Trophoblast cell (in vitro differentiated cells and primary cell): ENCODE data around the gene TTC28.

Experiments used
- DNase-seq, 2 donors: peaks; one replicate each; pipeline ENCODE4 v3.0.0-alpha.2; 2016
- H2AFZ ChIP-seq: 2 replicates; pipeline ENCODE4 v1.6.1; 2013; ENCODE audit warnings: low read length, moderate library complexity, mild to moderate bottlenecking; ENCODE audit not compliant: insufficient read depth, poor library complexity
- H2AK5ac ChIP-seq: 2 replicates; pipeline ENCODE4 v1.6.1; 2013; ENCODE audit warnings: mild to moderate bottlenecking, low read length
- H2BK120ac ChIP-seq: 2 replicates; pipeline ENCODE4 v1.6.1; 2013; ENCODE audit warnings: low read length, mild to moderate bottlenecking, moderate library complexity; ENCODE audit not compliant: insufficient read depth, poor library complexity
- H2BK12ac ChIP-seq: 2 replicates; pipeline ENCODE4 v1.6.1; 2013; ENCODE audit warnings: mild to moderate bottlenecking, low read length, moderate library complexity
- H2BK5ac ChIP-seq: 2 replicates; pipeline ENCODE4 v1.6.1; 2013; ENCODE audit warnings: low read length, low read depth, moderate library complexity, mild to moderate bottlenecking; ENCODE audit not compliant: poor library complexity
- H3K14ac ChIP-seq: 2 replicates; pipeline ENCODE4 v1.6.1; 2013; ENCODE audit warnings: mild to moderate bottlenecking, low read length
- H3K18ac ChIP-seq: 2 replicates; pipeline ENCODE4 v1.6.1; 2013; ENCODE audit warnings: mild to moderate bottlenecking, low read length
- H3K23ac ChIP-seq: 2 replicates; pipeline ENCODE4 v1.6.1; 2013; ENCODE audit warnings: low read length
- H3K27ac ChIP-seq: 2 replicates; pipeline ENCODE4 v1.5.1; 2013; ENCODE audit warnings: low read depth, mild to moderate bottlenecking, inconsistent platforms, low read length, moderate library complexity
- H3K27me3 ChIP-seq: 2 replicates; pipeline ENCODE4 v1.6.1; 2013; ENCODE audit warnings: inconsistent platforms, mild to moderate bottlenecking, low read length, moderate library complexity; ENCODE audit not compliant: insufficient read depth
- H3K36me3 ChIP-seq, 2 experiments: 1 replicate in 1 of 2; 2 replicates in 1 of 2; pipeline ENCODE4 v1.6.1; 2013; ENCODE audit warnings: low read length in 2 of 2, mild to moderate bottlenecking in 2 of 2, moderate library complexity in 1 of 2; ENCODE audit not compliant: insufficient read depth in 2 of 2, control insufficient read depth in 1 of 2
- H3K4ac ChIP-seq: 2 replicates; pipeline ENCODE4 v1.6.1; 2013; ENCODE audit warnings: low read depth, mild to moderate bottlenecking, low read length, moderate library complexity
- H3K4me1 ChIP-seq, 2 experiments: 1 replicate in 1 of 2; 2 replicates in 1 of 2; pipeline ENCODE4 v1.6.1; 2013; ENCODE audit warnings: low read length in 2 of 2, mild to moderate bottlenecking in 2 of 2, moderate library complexity in 1 of 2; ENCODE audit not compliant: insufficient read depth in 2 of 2, control insufficient read depth in 1 of 2
- H3K4me2 ChIP-seq: 2 replicates; pipeline ENCODE4 v1.6.1; 2013; ENCODE audit warnings: inconsistent platforms, mild to moderate bottlenecking, low read length, moderate library complexity
- H3K4me3 ChIP-seq: 2 replicates; pipeline ENCODE4 v1.5.1; 2013; ENCODE audit warnings: mild to moderate bottlenecking, low read depth, low read length, inconsistent platforms
- H3K79me1 ChIP-seq: one replicate; pipeline ENCODE4 v1.6.1; 2013; ENCODE audit warnings: low read length
- H3K79me2 ChIP-seq: 2 replicates; pipeline ENCODE4 v1.6.1; 2013; ENCODE audit warnings: low read length, mild to moderate bottlenecking; ENCODE audit not compliant: control insufficient read depth, insufficient read depth, poor library complexity
- H3K9ac ChIP-seq: 2 replicates; pipeline ENCODE4 v1.6.1; 2013; ENCODE audit warnings: mild to moderate bottlenecking, low read length
- H3K9me3 ChIP-seq: 2 replicates; pipeline ENCODE4 v1.6.1; 2013; ENCODE audit warnings: low read depth, mild to moderate bottlenecking, control low read depth, inconsistent platforms, low read length; ENCODE audit not compliant: insufficient read depth
- H4K12ac ChIP-seq: 2 replicates; pipeline ENCODE4 v1.6.1; 2013; ENCODE audit warnings: low read depth, mild to moderate bottlenecking, low read length, moderate library complexity
- H4K8ac ChIP-seq: 2 replicates; pipeline ENCODE4 v1.6.1; 2013; ENCODE audit warnings: low read depth, mild to moderate bottlenecking, low read length, moderate library complexity
- H4K91ac ChIP-seq: one replicate; pipeline ENCODE4 v1.6.1; 2013; ENCODE audit warnings: low read depth, mild to moderate bottlenecking, low read length, moderate library complexity
- WGBS: extraction: QIAGEN DNeasy Blood & Tissue Kit; methylation state at CpG from one replicate; pipeline ENCODE4 v1.1.7; 2013; ENCODE audit warnings: missing lambda C conversion rate; ENCODE audit not compliant: insufficient read length, insufficient coverage; ENCODE audit errors: extremely low coverage; 5-methylcytosine and 5-hydroxymethylcytosine counted together

The TTC28 gene

GRCh38 chr22:28058036-28058435, 621.6 kb downstream of the TTC28 start:
- Histone ChIP-seq H2BK12ac (no peak overlapping the region), H3K23ac (no peak overlapping the region), H3K9ac (no peak overlapping the region), H3K79me2 (no peaks in the 10 kb centered on the region), H3K4me3 (no peak overlapping the region), H3K79me1 (no peaks in the 10 kb centered on the region), H4K91ac (no peak overlapping the region), H4K8ac (no peak overlapping the region), H3K14ac (no peak overlapping the region), H3K4me2 (no peak overlapping the region), H3K4me1 (no peaks in the 10 kb centered on the region), H2BK5ac (no peak overlapping the region), H4K12ac (no peak overlapping the region), H2AK5ac (no peak overlapping the region), H3K36me3 (no peaks in the 10 kb centered on the region), H3K4ac (no peak overlapping the region), H2BK120ac (no peak overlapping the region), H3K9me3 (peaks cover 2% of the 10 kb centered on the region), H3K18ac (no peak overlapping the region), H2AFZ (no peak overlapping the region), H3K27me3 (no peaks in the 10 kb centered on the region), H3K27ac (no peak overlapping the region)
- DNase-seq, result no peak
- WGBS, result no CpG with 5 or more reads among the region's 2 CpGs

- Histone ChIP-seq H3K27ac (no peak overlapping the region), H3K79me2 (no peaks in the 10 kb centered on the region)
- no CpG with 5 or more reads among the region's 1 CpG for WGBS
These were observed 624.8 kb downstream of the TTC28 start for GRCh38 chr22:28054819-28055208.

GRCh38 chr22:28053896-28054818, 625.5 kb downstream of the TTC28 start:
- H3K27ac ChIP-seq, result no peak overlapping the region
- H2BK12ac ChIP-seq, result no peak overlapping the region
- no peak overlapping the region for H3K9ac ChIP-seq
- H4K91ac ChIP-seq, result no peak overlapping the region
- peaks cover 2% of the 10 kb centered on the region for H3K9me3 ChIP-seq
- H4K12ac ChIP-seq, result no peak overlapping the region
- no CpG with 5 or more reads among the region's 6 CpGs for WGBS
- no peak overlapping the region for H2AFZ ChIP-seq
- H3K18ac ChIP-seq, result no peak overlapping the region
- H3K36me3 ChIP-seq, result no peaks in the 10 kb centered on the region
- no peak overlapping the region for H3K14ac ChIP-seq
- H3K79me1 ChIP-seq, result no peaks in the 10 kb centered on the region
- H3K4me2 ChIP-seq, result no peak overlapping the region
- DNase-seq, result no peak
- no peak overlapping the region for H3K4me3 ChIP-seq
- H2AK5ac ChIP-seq, result no peak overlapping the region
- H3K27me3 ChIP-seq, result no peaks in the 10 kb centered on the region
- H3K4me1 ChIP-seq, result no peaks in the 10 kb centered on the region
- no peak overlapping the region for H3K23ac ChIP-seq
- H2BK5ac ChIP-seq, result no peak overlapping the region
- no peak overlapping the region for H2BK120ac ChIP-seq
- H4K8ac ChIP-seq, result no peak overlapping the region
- no peaks in the 10 kb centered on the region for H3K79me2 ChIP-seq
- no peak overlapping the region for H3K4ac ChIP-seq

More at GRCh38 chr22:28054819-28055208, 624.8 kb downstream of the TTC28 start:
- no peaks in the 10 kb centered on the region for H3K36me3 ChIP-seq
- no peak overlapping the region for H3K4ac ChIP-seq
- H3K79me1 ChIP-seq, result no peaks in the 10 kb centered on the region
- H3K4me1 ChIP-seq, result no peaks in the 10 kb centered on the region
- H2BK12ac ChIP-seq, result no peak overlapping the region
- no peak for DNase-seq
- H2AK5ac ChIP-seq, result no peak overlapping the region
- no peak overlapping the region for H4K91ac ChIP-seq
- no peak overlapping the region for H4K12ac ChIP-seq
- no peak overlapping the region for H3K9ac ChIP-seq
- H4K8ac ChIP-seq, result no peak overlapping the region
- no peak overlapping the region for H3K18ac ChIP-seq
- H3K14ac ChIP-seq, result no peak overlapping the region
- H2AFZ ChIP-seq, result no peak overlapping the region
- no peak overlapping the region for H3K23ac ChIP-seq
- H3K4me3 ChIP-seq, result no peak overlapping the region
- no peak overlapping the region for H3K4me2 ChIP-seq
- H3K27me3 ChIP-seq, result no peaks in the 10 kb centered on the region
- no peak overlapping the region for H2BK120ac ChIP-seq
- peaks cover 2% of the 10 kb centered on the region for H3K9me3 ChIP-seq
- no peak overlapping the region for H2BK5ac ChIP-seq

GRCh38 chr22:28052825-28053269, 626.8 kb downstream of the TTC28 start:
- H3K4me3 ChIP-seq, result no peak overlapping the region
- no CpG with 5 or more reads among the region's 9 CpGs for WGBS
- no peak overlapping the region for H3K4me2 ChIP-seq
- no peaks in the 10 kb centered on the region for H3K4me1 ChIP-seq
- no peaks in the 10 kb centered on the region for H3K79me1 ChIP-seq
- H3K27ac ChIP-seq, result no peak overlapping the region
- H2AK5ac ChIP-seq, result no peak overlapping the region
- H3K18ac ChIP-seq, result no peak overlapping the region
- no peak overlapping the region for H2AFZ ChIP-seq
- H4K91ac ChIP-seq, result no peak overlapping the region
- H4K8ac ChIP-seq, result no peak overlapping the region
- H3K4ac ChIP-seq, result no peak overlapping the region
- H3K9ac ChIP-seq, result no peak overlapping the region
- H2BK5ac ChIP-seq, result no peak overlapping the region
- no peak overlapping the region for H2BK120ac ChIP-seq
- no peak overlapping the region for H3K23ac ChIP-seq
- DNase-seq, result no peak
- no peaks in the 10 kb centered on the region for H3K27me3 ChIP-seq
- H4K12ac ChIP-seq, result no peak overlapping the region
- H2BK12ac ChIP-seq, result no peak overlapping the region
- no peaks in the 10 kb centered on the region for H3K79me2 ChIP-seq
- peaks cover 4% of the 10 kb centered on the region for H3K9me3 ChIP-seq
- H3K36me3 ChIP-seq, result no peaks in the 10 kb centered on the region
- no peak overlapping the region for H3K14ac ChIP-seq
